ENCODE data around the gene RAF1.

The RAF1 gene

GRCh38 chr3:12556690-12557472, 107.0 kb downstream of the RAF1 start, which contains the start of gene MKRN2:
TSS of gene MKRN2 (plus strand) at chr3:12557087. CDS start at chr3:12557151, 64 bp downstream.
- H4K20me1 ChIP-seq (ENCODE audit: low read depth, low read length) = peaks cover 3% of the 10 kb centered on the region; the same call in 1 of the 2 replicates
- no peaks in the 10 kb centered on the region for H3K27me3 ChIP-seq (ENCODE audit: low read length)
- no peaks in the 10 kb centered on the region for H3F3A ChIP-seq (ENCODE audit: insufficient read depth)
- peaks cover 50% of the 10 kb centered on the region for H3K79me2 ChIP-seq (ENCODE audit: insufficient read depth, low read length)
- peak within 1 kb of the TSS; percentile 84 for H3K9ac ChIP-seq (ENCODE audit: low read length)
- H2AFZ ChIP-seq (ENCODE audit: low read depth, low read length, severe bottlenecking) = peak within 1 kb of the TSS; percentile 97
- TF ChIP-seq CTCF (IDR thresholded peaks at IDR 0.05; ENCODE audit: insufficient read depth, low read length, poor library complexity, severe bottlenecking) (no peak), EZH2phosphoT487 (conservative IDR thresholded peaks at IDR 0.05; ENCODE audit: low read length) (no peak)
- no peaks in the 10 kb centered on the region for H3K36me3 ChIP-seq (ENCODE audit: low read length)
- peak within 1 kb of the TSS; percentile 74 for H3K4me3 ChIP-seq (ENCODE audit: insufficient read depth, low read length, poor library complexity, severe bottlenecking)
- H3K27ac ChIP-seq (ENCODE audit: low read depth, low read length) = peak within 1 kb of the TSS; percentile 70
- no peaks in the 10 kb centered on the region for H3K9me2 ChIP-seq (replicated peaks; ENCODE audit: insufficient read depth, low read length)
- no peaks in the 10 kb centered on the region for H3K9me3 ChIP-seq (ENCODE audit: insufficient read depth, low read length)
- H3K4me2 ChIP-seq (ENCODE audit: low read depth, low read length, poor library complexity, severe bottlenecking) = peak within 1 kb of the TSS; percentile 95

- Histone ChIP-seq H2AFZ (ENCODE audit: low read depth, low read length, severe bottlenecking) (peak overlapping the region; percentile 97), H3K36me3 (ENCODE audit: low read length) (no peaks in the 10 kb centered on the region), H3K9ac (ENCODE audit: low read length) (peak overlapping the region; percentile 84), H3F3A (ENCODE audit: insufficient read depth) (no peaks in the 10 kb centered on the region), H3K79me2 (ENCODE audit: insufficient read depth, low read length) (peaks cover 44% of the 10 kb centered on the region), H3K4me2 (ENCODE audit: low read depth, low read length, poor library complexity, severe bottlenecking) (peak overlapping the region; percentile 77), H3K9me3 (ENCODE audit: insufficient read depth, low read length) (no peaks in the 10 kb centered on the region), H3K27ac (ENCODE audit: low read depth, low read length) (no peak overlapping the region), H3K9me2 (replicated peaks; ENCODE audit: insufficient read depth, low read length) (no peaks in the 10 kb centered on the region), H3K4me3 (ENCODE audit: insufficient read depth, low read length, poor library complexity, severe bottlenecking) (peak overlapping the region; percentile 74), H4K20me1 (ENCODE audit: low read depth, low read length) (peaks cover 3% of the 10 kb centered on the region; the same call in 1 of the 2 replicates), H3K27me3 (ENCODE audit: low read length) (no peaks in the 10 kb centered on the region)
- TF ChIP-seq EZH2phosphoT487 (conservative IDR thresholded peaks at IDR 0.05; ENCODE audit: low read length) (no peak), CTCF (IDR thresholded peaks at IDR 0.05; ENCODE audit: insufficient read depth, low read length, poor library complexity, severe bottlenecking) (no peak)
Observed at GRCh38 chr3:12556314-12556689, 107.6 kb downstream of the RAF1 start.

- Histone ChIP-seq H3K9me3 (ENCODE audit: insufficient read depth, low read length) (no peaks in the 10 kb centered on the region), H3K4me2 (ENCODE audit: low read depth, low read length, poor library complexity, severe bottlenecking) (no peak overlapping the region), H3K27me3 (ENCODE audit: low read length) (no peaks in the 10 kb centered on the region), H3K4me3 (ENCODE audit: insufficient read depth, low read length, poor library complexity, severe bottlenecking) (no peak overlapping the region), H2AFZ (ENCODE audit: low read depth, low read length, severe bottlenecking) (no peak overlapping the region), H3K9ac (ENCODE audit: low read length) (no peak overlapping the region), H3K27ac (ENCODE audit: low read depth, low read length) (no peak overlapping the region), H3K79me2 (ENCODE audit: insufficient read depth, low read length) (peaks cover 20% of the 10 kb centered on the region), H3F3A (ENCODE audit: insufficient read depth) (no peaks in the 10 kb centered on the region), H3K9me2 (replicated peaks; ENCODE audit: insufficient read depth, low read length) (no peaks in the 10 kb centered on the region), H4K20me1 (ENCODE audit: low read depth, low read length) (no peaks in the 10 kb centered on the region), H3K36me3 (ENCODE audit: low read length) (no peaks in the 10 kb centered on the region)
- TF ChIP-seq CTCF (IDR thresholded peaks at IDR 0.05; ENCODE audit: insufficient read depth, low read length, poor library complexity, severe bottlenecking) (no peak), EZH2phosphoT487 (conservative IDR thresholded peaks at IDR 0.05; ENCODE audit: low read length) (no peak)
Observed at GRCh38 chr3:12553921-12554391, 110.0 kb downstream of the RAF1 start.

Measured in SU-DHL-6 (cell line).